Muscle layer of colon (tissue), 2 donors: ENCODE measurements around the gene PRLH.
A peak's percentile ranks its signal among the peaks of the same experiment; 100 is the strongest.
"Not testable (repeated sequence)": the region's sequence is repeated elsewhere in the genome, so short reads cannot be mapped to it uniquely, and the experiment has no call there.

ENCODE experiments used
- H3K27ac ChIP-seq: one replicate; pipeline ENCODE4 v1.7.0; 2013; ENCODE audit warnings: low read depth, mild to moderate bottlenecking, low read length, moderate library complexity
- H3K27me3 ChIP-seq, 2 donors: one replicate each; pipeline ENCODE4 v1.7.0; 2013; ENCODE audit warnings: low read length in 2 of 2, mild to moderate bottlenecking in 2 of 2; ENCODE audit not compliant: insufficient read depth in 2 of 2, control insufficient read depth in 1 of 2
- H3K36me3 ChIP-seq: one replicate; pipeline ENCODE4 v1.7.0; 2013; ENCODE audit warnings: mild to moderate bottlenecking, low read length; ENCODE audit not compliant: insufficient read depth
- H3K4me1 ChIP-seq: one replicate; pipeline ENCODE4 v1.7.0; 2013; ENCODE audit warnings: mild to moderate bottlenecking, low read length; ENCODE audit not compliant: insufficient read depth
- H3K4me3 ChIP-seq, 2 donors: one replicate each; pipeline ENCODE4 v1.7.0; 2013; ENCODE audit warnings: low read length in 2 of 2, low read depth in 1 of 2, mild to moderate bottlenecking in 1 of 2, moderate library complexity in 1 of 2
- H3K9ac ChIP-seq: one replicate; pipeline ENCODE4 v1.7.0; 2013; ENCODE audit warnings: low read length
- H3K9me3 ChIP-seq: one replicate; pipeline ENCODE4 v1.7.0; 2013; ENCODE audit warnings: mild to moderate bottlenecking, low read length
- donor health status: abdominal sarcoma.
- donor health status: Adenocarcinoma of cecum.

Gene PRLH

DNA sequence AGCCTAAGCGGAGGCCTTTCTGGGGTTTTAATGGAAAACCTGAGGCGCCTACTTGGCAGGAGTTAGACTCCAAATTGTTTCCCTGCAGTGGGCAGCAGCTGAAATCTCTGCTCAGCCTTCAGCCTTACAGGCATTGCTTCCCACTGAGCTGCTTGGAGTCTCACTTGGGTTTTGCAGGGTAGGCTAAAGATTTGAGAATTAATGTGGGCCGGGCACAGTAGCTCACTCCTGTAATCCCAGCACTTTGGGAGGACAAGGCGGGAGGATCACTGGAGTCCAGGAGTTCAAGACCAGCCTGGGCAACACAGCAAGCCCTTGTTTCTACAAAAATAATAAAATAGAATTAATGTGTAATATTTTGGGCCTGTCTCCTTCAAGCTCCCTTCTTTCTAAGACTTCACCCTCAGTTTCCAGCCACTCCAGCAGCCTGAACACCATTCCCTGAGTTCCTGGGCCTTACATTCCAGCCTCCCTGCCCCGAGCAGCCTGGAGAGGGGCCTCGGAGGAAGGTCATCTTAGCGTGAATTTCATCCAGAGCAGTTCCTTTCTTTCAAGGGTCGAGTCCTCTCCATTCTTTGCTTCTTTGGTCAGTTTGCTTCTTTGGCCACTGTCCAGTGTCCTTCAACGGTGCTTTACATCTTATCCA is 33.2 kb downstream of the PRLH start:
- Histone ChIP-seq H3K4me1 (peaks cover 24% of the 10 kb centered on the region), H3K4me3 (peak overlapping the region in 1 of 2 donors; percentile 51), H3K36me3 (no peaks in the 10 kb centered on the region), H3K27me3 (no peaks in the 10 kb centered on the region), H3K9me3 (no peaks in the 10 kb centered on the region), H3K9ac (no peak overlapping the region), H3K27ac (peak overlapping the region; percentile 48)

DNA sequence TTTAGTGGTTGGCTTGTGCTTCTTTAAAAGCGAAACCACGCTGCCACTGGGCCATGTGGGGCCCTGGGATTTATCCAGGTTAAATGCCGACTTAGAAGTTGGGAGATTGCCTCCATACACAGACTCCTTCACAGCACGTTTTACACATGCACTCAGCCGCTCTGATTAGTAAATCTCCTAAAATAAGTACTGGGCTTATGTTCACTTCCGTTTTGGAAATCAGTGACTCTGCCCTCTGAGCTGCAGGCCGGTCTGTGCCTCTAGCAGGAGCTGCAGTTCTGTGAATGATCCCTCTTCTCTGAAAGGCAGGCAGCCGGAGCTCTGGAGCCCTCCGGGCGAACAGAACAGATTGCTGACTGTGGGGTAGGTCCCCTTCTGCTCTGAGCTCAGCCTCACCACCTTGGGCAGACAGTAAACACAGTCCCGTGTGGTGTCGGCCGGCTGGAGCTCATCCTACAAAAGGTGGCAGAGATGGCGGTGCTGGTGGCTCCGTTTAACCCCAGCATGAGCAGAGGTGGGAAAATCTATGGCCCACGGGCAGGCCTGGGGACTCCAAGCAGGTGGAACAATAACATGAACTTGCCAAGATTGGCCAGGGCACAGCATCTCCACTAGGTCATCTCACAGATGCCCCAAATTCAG is 34.0 kb downstream of the PRLH start:
- no peak overlapping the region for H3K9ac ChIP-seq
- H3K9me3 ChIP-seq: no peaks in the 10 kb centered on the region
- H3K27ac ChIP-seq: peak overlapping the region; percentile 48
- H3K4me1 ChIP-seq: peaks cover 17% of the 10 kb centered on the region
- H3K27me3 ChIP-seq: no peaks in the 10 kb centered on the region
- H3K36me3 ChIP-seq: no peaks in the 10 kb centered on the region
- H3K4me3 ChIP-seq: peak overlapping the region in 1 of 2 donors; percentile 51

DNA sequence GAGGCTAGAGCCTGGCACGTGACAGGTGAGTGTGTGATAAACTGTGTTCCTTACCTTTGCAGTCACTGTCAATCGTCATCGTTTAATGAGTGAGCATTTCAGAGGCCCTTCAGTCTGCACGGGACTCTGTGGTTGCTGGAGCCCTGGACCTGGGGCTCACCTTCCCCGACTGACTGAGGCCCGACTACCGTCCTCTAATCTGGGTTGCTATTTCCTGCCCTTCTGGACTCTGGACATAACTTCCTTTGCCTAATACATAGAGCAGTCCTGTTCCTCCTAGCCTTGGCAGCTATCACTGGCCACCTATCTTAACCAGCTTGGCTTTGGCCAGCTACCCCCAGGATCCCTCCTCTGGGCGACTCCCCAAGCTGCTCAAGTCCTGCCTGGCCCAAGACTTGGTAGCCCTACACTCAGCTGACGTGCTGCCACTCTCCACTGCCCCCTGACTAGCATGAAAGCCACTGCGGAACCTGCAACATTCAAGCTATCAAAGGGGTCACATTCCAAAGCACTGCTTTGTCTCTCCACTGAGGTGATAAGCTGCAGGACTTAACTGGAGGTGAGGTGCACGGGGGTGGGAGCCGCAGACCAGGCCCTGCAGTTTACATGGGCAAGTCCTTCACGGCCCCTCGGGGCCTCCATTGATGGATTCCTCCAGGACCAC is 35.2 kb downstream of the PRLH start:
- Histone ChIP-seq H3K4me3 (no peak overlapping the region), H3K36me3 (no peaks in the 10 kb centered on the region), H3K27ac (no peak overlapping the region), H3K9me3 (no peaks in the 10 kb centered on the region), H3K4me1 (peaks cover 14% of the 10 kb centered on the region), H3K27me3 (no peaks in the 10 kb centered on the region), H3K9ac (no peak overlapping the region)

- H3K9me3 ChIP-seq: no peaks in the 10 kb centered on the region
- H3K36me3 ChIP-seq: no peaks in the 10 kb centered on the region
- no peak overlapping the region for H3K27ac ChIP-seq
- H3K4me1 ChIP-seq: peaks cover 14% of the 10 kb centered on the region
- H3K4me3 ChIP-seq: no peak overlapping the region
- H3K27me3 ChIP-seq: no peaks in the 10 kb centered on the region
- H3K9ac ChIP-seq: no peak overlapping the region
Observed at GRCh38 chr2:237602409-237602808, 36.0 kb downstream of the PRLH start.

- Histone ChIP-seq H3K9ac (no peak overlapping the region), H3K27me3 (no peaks in the 10 kb centered on the region), H3K4me3 (no peak overlapping the region), H3K9me3 (no peaks in the 10 kb centered on the region), H3K27ac (no peak overlapping the region), H3K36me3 (no peaks in the 10 kb centered on the region), H3K4me1 (peaks cover 14% of the 10 kb centered on the region)
Observed at GRCh38 chr2:237603049-237603717, 36.8 kb downstream of the PRLH start.

- Histone ChIP-seq H3K4me3 (no peak overlapping the region), H3K36me3 (no peaks in the 10 kb centered on the region), H3K27ac (no peak overlapping the region), H3K27me3 (no peaks in the 10 kb centered on the region), H3K4me1 (peaks cover 14% of the 10 kb centered on the region), H3K9ac (no peak overlapping the region), H3K9me3 (no peaks in the 10 kb centered on the region)
Observed at GRCh38 chr2:237603718-237604362, 37.5 kb downstream of the PRLH start.

GRCh38 chr2:237604391-237604790 is 38.0 kb downstream of the PRLH start:
- Histone ChIP-seq H3K27ac (no peak overlapping the region), H3K4me1 (peaks cover 14% of the 10 kb centered on the region), H3K27me3 (no peaks in the 10 kb centered on the region), H3K9me3 (no peaks in the 10 kb centered on the region), H3K4me3 (no peak overlapping the region), H3K36me3 (no peaks in the 10 kb centered on the region), H3K9ac (no peak overlapping the region)

DNA sequence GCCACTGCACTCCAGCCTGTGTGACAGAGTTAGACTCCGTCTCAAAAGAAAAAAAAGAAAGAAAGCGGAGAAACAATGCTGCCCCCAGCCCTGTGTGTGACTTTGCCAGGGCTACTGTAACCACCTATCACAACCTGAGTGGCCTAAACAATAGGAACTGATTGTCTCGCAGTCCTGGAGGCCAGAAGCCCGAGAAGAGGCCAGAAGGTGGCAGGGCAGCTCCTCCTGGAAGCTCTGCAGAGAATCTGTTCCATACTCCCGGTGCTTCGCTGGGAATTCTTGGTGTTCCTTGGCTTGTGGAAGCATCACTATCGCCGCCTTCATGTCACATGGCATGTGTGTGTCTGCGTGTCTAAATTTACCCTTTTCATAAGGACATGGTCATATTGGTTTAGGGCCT is 38.6 kb downstream of the PRLH start:
- Histone ChIP-seq H3K36me3 (no peaks in the 10 kb centered on the region), H3K27me3 (no peaks in the 10 kb centered on the region), H3K9me3 (no peaks in the 10 kb centered on the region), H3K4me3 (no peak overlapping the region), H3K27ac (no peak overlapping the region), H3K4me1 (peaks cover 11% of the 10 kb centered on the region), H3K9ac (no peak overlapping the region)

DNA sequence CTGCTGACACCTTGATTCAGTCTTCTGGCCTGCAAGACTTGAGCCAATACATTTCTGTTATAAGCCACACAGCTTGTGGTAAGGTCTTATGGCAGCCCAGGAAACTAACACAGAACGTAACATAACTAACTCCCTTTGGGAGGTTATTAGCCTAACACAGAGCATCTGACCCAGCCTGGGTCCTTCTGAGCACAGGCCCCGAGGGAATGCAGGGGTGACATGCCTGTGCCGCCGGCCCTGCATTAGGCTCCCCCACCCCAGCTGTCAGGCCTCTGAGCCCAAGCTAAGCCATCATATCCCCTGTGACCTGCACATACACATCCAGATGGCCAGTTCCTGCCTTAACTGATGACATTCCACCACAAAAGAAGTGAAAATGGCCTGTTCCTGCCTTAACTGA is 40.1 kb downstream of the PRLH start:
- not testable (repeated sequence) for H3K36me3 ChIP-seq, H3K9ac ChIP-seq, H3K4me1 ChIP-seq, H3K27ac ChIP-seq, H3K4me3 ChIP-seq, H3K9me3 ChIP-seq, H3K27me3 ChIP-seq

DNA sequence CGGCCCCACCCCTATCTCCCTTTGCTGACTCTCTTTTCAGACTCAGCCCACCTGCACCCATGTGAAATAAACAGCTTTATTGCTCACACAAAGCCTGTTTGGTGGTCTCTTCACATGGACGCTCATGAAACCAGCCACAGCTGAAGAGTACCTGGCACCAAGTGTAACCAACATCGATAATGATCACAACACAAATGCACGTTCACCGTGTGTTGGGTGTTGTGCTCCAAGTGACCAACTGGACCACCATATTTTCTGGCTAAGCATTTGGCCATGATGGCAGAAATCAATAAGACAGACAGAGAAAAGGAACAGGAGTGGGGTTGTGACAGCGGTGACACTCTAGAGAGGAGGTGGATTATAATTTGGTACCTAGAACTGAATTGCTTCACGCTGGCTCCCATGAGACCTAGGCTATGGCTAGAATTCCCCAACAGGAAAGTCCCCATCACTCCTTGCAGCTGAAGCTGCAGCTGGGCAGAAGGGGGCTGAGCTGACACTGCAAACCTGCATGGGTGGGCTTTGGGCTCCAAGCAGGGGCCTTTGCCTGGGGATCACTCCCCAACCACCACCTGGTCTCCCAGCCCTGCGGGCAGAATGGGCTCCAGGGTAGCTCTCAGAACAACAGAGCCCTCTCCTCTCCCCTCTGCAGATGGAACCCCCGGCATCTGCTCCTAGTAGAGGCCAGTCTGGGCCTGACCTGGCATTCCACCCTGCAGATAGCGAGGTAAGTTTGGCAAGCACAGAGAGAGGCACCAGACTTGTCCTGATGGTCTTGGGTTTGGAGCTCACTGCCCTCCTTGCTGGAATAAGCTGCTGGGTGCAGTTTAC is 46.4 kb downstream of the PRLH start:
- H3K4me3 ChIP-seq: no peak overlapping the region
- no peaks in the 10 kb centered on the region for H3K27me3 ChIP-seq
- H3K9me3 ChIP-seq: no peaks in the 10 kb centered on the region
- no peaks in the 10 kb centered on the region for H3K36me3 ChIP-seq
- H3K27ac ChIP-seq: no peak overlapping the region
- H3K9ac ChIP-seq: no peak overlapping the region
- peaks cover 28% of the 10 kb centered on the region for H3K4me1 ChIP-seq
